GM12878 (cell line): ENCODE data around the gene SCARB1. TPM values are rescaled to one million over a fixed set of nuclear protein-coding genes. Genes with fewer than 3 reads are reported as not detected.

Experiments
- ATAC-seq: fragments of 200-7000 bp; cut with Tn5 transposase; 3 replicates; pipeline ENCODE4 v1.9.1; 2020; ENCODE audit warnings: mild to moderate bottlenecking, moderate library complexity
- BruUV-seq: library from RNA; stranded (reverse); fragments of 400-500 nt; replicated peaks from 2 replicates; lab custom pipeline; 2021; lab: Mats Ljungman, UMichigan
- CTCF ChIA-PET: fragments of 300-600 bp; sonication (Branson Sonifier 250); formaldehyde crosslinking; extraction: SDS; loops from one replicate; lab custom pipeline; 2021; ENCODE audit warnings: inconsistent platforms; lab: Yijun Ruan, JAX
- POLR2A ChIA-PET: fragments of 350-600 bp; formaldehyde crosslinking; extraction: SDS; loops from one replicate; lab custom pipeline; 2021; ENCODE audit warnings: inconsistent platforms; lab: Charles Lee
- RAD21 ChIA-PET: fragments of 300-600 bp; sonication (Branson Sonifier 250); formaldehyde crosslinking; loops from one replicate; lab custom pipeline; 2023; ENCODE audit warnings: antibody characterized with exemption; ENCODE audit not compliant: unreplicated experiment; lab: Charles Lee
- SMC1A ChIA-PET: fragments of 300-600 bp; sonication (Branson Sonifier 250); formaldehyde crosslinking; loops from one replicate; lab custom pipeline; 2023; ENCODE audit not compliant: unreplicated experiment, uncharacterized antibody; lab: Charles Lee
- DNase-seq: peaks from one replicate; pipeline ENCODE4 v3.0.0-alpha.2; 2011; ENCODE audit warnings: low read depth, low spot score
- FAIRE-seq: peaks from 3 replicates; lab custom pipeline; 2011; peaks lifted over from hg19 to GRCh38; lab: Jason Lieb, UNC
- H2AFZ ChIP-seq: 2 replicates; pipeline ENCODE4 v1.6.0; 2011; ENCODE audit warnings: low read depth, low read length, control low read depth; ENCODE audit not compliant: control insufficient read depth
- H3K27ac ChIP-seq: 2 replicates; pipeline ENCODE4 v1.5.1; 2011; ENCODE audit warnings: control low read depth; ENCODE audit not compliant: control insufficient read depth, insufficient read depth
- H3K27me3 ChIP-seq, 2 experiments: replicated peaks in 1 of 2; 2 replicates each; pipeline versions ENCODE4 v1.6.0 to v1.6.1; 2011; ENCODE audit warnings: low read length in 1 of 2; ENCODE audit not compliant: control insufficient read depth in 2 of 2, insufficient read depth in 2 of 2
- H3K36me3 ChIP-seq, 2 experiments: 2 replicates each; pipeline ENCODE4 v1.5.1; 2011; ENCODE audit warnings: low read length in 1 of 2; ENCODE audit not compliant: control insufficient read depth in 2 of 2, insufficient read depth in 2 of 2
- H3K4me1 ChIP-seq: 2 replicates; pipeline ENCODE4 v1.6.1; 2011; ENCODE audit warnings: mild to moderate bottlenecking, low read length, moderate library complexity, mixed read lengths; ENCODE audit not compliant: control insufficient read depth, insufficient read depth
- H3K4me2 ChIP-seq: 2 replicates; pipeline ENCODE4 v1.6.0; 2011; ENCODE audit warnings: control low read depth; ENCODE audit not compliant: control insufficient read depth, insufficient read depth
- H3K4me3 ChIP-seq: fragments of 200-600 bp; sonication (generic); 2 replicates; pipeline ENCODE4 v1.5.1; 2016
- H3K79me2 ChIP-seq: 2 replicates; pipeline ENCODE4 v1.6.0; 2011; ENCODE audit warnings: low read length; ENCODE audit not compliant: control insufficient read depth, insufficient read depth
- H3K9ac ChIP-seq: 2 replicates; pipeline ENCODE4 v1.8.0; 2011; ENCODE audit warnings: low read length, control low read depth, mixed read lengths; ENCODE audit not compliant: control insufficient read depth, insufficient read depth
- H3K9me3 ChIP-seq: replicated peaks from 3 replicates; pipeline ENCODE4 v1.5.1; 2011; ENCODE audit warnings: mild to moderate bottlenecking, low read length; ENCODE audit not compliant: control insufficient read depth, insufficient read depth
- H4K20me1 ChIP-seq: 2 replicates; pipeline ENCODE4 v1.6.0; 2011; ENCODE audit not compliant: control insufficient read depth, insufficient read depth
- EP300 ChIP-seq, 2 experiments: fragments of 150-350 bp in 1 of 2; IDR thresholded peaks; 2 replicates each; pipeline ENCODE4 v1.6.1; 2011 to 2012; ENCODE audit warnings: low read depth in 2 of 2, low read length in 2 of 2, borderline replicate concordance in 1 of 2, improper control_type of control experiment in 1 of 2, inconsistent platforms in 1 of 2; ENCODE audit not compliant: control insufficient read depth in 1 of 2
- KAT2A ChIP-seq: conservative IDR thresholded peaks from 2 replicates; pipeline ENCODE4 v1.6.1; 2011; ENCODE audit warnings: low read depth, low read length; ENCODE audit not compliant: control insufficient read depth
- RELA ChIP-seq: fragments of 450-650 bp; IDR thresholded peaks from 2 replicates; pipeline ENCODE4 v1.8.0; 2014; ENCODE audit warnings: borderline replicate concordance; ENCODE audit not compliant: partially characterized antibody
- TCF7 ChIP-seq: IDR thresholded peaks from 2 replicates; pipeline ENCODE4 v1.6.1; 2014; ENCODE audit warnings: antibody characterized with exemption, borderline replicate concordance
- ZNF217 ChIP-seq: fragments of 450-650 bp; IDR thresholded peaks from 2 replicates; pipeline ENCODE4 v1.6.1; 2017; ENCODE audit warnings: antibody characterized with exemption, mild to moderate bottlenecking
- WGBS: methylation state at CpG from one replicate; pipeline ENCODE4 v1.1.6; 2016; ENCODE audit warnings: low lambda C conversion rate; ENCODE audit not compliant: insufficient replicate concordance, insufficient coverage; ENCODE audit errors: missing lambda C conversion rate; 5-methylcytosine and 5-hydroxymethylcytosine counted together
- in situ Hi-C: fragments of 300-500 bp; cut with MboI; formaldehyde crosslinking; loops from 9 replicates; pipeline ENCODE4 v1.14.3; 2018; ENCODE audit warnings: mixed read lengths
- intact Hi-C: fragments of 100-400 bp; cut with micrococcal nuclease; formaldehyde crosslinking; loops from one replicate; pipeline ENCODE4 v1.14.2; 2022; ENCODE audit not compliant: unreplicated experiment
- polyA plus RNA-seq, 11 experiments: library from polyadenylated mRNA; depleted of rRNA in 4 of 11; unstranded in 6 of 11; stranded (reverse) in 5 of 11; fragments of >200 nt; fragmentation: Nextera tagmentation in 4 of 11; fragmentation: Illumina TruSeq in 1 of 11; extraction: Ambion mirVana in 4 of 11; extraction: Trizol in 1 of 11; gene quantifications; 1 replicate in 1 of 11; 2 replicates in 10 of 11; pipeline versions ENCODE4 v1.2.1 to v1.2.3, GENCODE V29; 2011 to 2016; ENCODE audit warnings: inconsistent platforms in 2 of 11, missing spikeins in 2 of 11, low read depth in 1 of 11
- total RNA-seq, 4 experiments: library from RNA; depleted of rRNA in 3 of 4; stranded (reverse); fragments of >200 nt in 3 of 4; fragmentation: Illumina TruSeq in 1 of 4; extraction: Trizol in 1 of 4; gene quantifications; 2 replicates each; pipeline versions ENCODE4 v1.2.1 to v1.2.3, GENCODE V29; 2013 to 2021
- TF ChIP-seq, protein P1 (sequence below): fragments of 450-650 bp; IDR thresholded peaks from 2 replicates; pipeline ENCODE4 v1.6.1; 2018; ENCODE audit warnings: mild to moderate bottlenecking, low read depth, moderate library complexity; ENCODE audit not compliant: partially characterized antibody

Gene SCARB1
- total and polyA plus RNA-seq, 10 of the 15 experiments (the other 5 are each of a cell fraction or from before 2014, with no cell fraction given): 0.34 to 104 (median 63.1) TPM

DNA sequence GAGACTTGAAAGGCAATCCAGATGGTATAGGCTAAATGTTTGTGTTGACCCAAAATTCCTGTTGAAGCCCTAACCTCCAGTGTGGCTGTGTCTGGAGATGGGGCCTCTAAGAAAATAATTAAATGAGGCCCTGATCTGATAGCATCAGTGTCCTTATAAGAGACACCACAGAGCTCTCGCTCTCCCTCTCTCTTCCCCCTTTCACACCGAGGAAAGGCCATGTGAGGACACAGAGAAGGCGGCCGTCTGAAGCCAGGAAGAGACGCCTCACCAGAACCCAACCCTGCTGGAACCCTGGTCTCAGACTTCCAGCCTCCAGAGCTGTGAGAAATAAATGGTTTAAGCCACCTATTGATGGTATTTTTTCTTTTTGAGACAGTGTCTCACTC, 87.5 kb downstream of the SCARB1 start:
- CTCF ChIA-PET: interaction anchor here (1.0 to 1.8 kb wide), 4 partner anchors 11 to 164 kb away, joined by 3 to 6 read pairs (median 4); no protein-coding TSS in a partner anchor
- BruUV-seq: no TSS peak
- Histone ChIP-seq H4K20me1 (no peaks in the 10 kb centered on the region), H3K4me3 (no peak overlapping the region), H3K79me2 (peaks cover 5% of the 10 kb centered on the region; the same call in 1 of the 2 replicates), H2AFZ (no peak overlapping the region), H3K27ac (peak overlapping the region; percentile 98), H3K4me1 (peaks cover 72% of the 10 kb centered on the region), H3K4me2 (no peak overlapping the region), H3K9me3 (no peaks in the 10 kb centered on the region; the same call in 1 of the 3 replicates), H3K27me3 (no peaks in the 10 kb centered on the region), H3K9ac (no peak overlapping the region), H3K36me3 (peaks cover 5 to 10% of the 10 kb centered on the region in 2 experiments; a peak in 2 of 4 replicates)
- WGBS: 94% methylated on average over 5 of the region's 5 CpGs
- ATAC-seq (no peak), FAIRE-seq (no peak), DNase-seq (no peak)
- no peak for TF ChIP-seq KAT2A
- TF ChIP-seq RELA: no peak
- TF ChIP-seq ZNF217: no peak
- no peak for TF ChIP-seq EP300 (IDR thresholded peaks at IDR 0.05; ENCODE audit: borderline replicate concordance in 1 of 2, control insufficient read depth in 1 of 2, low read depth in 2 of 2, low read length in 2 of 2)
- TF ChIP-seq, protein P1, sequence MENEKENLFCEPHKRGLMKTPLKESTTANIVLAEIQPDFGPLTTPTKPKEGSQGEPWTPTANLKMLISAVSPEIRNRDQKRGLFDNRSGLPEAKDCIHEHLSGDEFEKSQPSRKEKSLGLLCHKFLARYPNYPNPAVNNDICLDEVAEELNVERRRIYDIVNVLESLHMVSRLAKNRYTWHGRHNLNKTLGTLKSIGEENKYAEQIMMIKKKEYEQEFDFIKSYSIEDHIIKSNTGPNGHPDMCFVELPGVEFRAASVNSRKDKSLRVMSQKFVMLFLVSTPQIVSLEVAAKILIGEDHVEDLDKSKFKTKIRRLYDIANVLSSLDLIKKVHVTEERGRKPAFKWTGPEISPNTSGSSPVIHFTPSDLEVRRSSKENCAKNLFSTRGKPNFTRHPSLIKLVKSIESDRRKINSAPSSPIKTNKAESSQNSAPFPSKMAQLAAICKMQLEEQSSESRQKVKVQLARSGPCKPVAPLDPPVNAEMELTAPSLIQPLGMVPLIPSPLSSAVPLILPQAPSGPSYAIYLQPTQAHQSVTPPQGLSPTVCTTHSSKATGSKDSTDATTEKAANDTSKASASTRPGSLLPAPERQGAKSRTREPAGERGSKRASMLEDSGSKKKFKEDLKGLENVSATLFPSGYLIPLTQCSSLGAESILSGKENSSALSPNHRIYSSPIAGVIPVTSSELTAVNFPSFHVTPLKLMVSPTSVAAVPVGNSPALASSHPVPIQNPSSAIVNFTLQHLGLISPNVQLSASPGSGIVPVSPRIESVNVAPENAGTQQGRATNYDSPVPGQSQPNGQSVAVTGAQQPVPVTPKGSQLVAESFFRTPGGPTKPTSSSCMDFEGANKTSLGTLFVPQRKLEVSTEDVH: no peak
- no peak for TF ChIP-seq TCF7
- POLR2A ChIA-PET: no interaction called here
- intact Hi-C loops (loop anchor here (10.0 kb wide), 2 partner anchors 1341 to 1891 kb away; partner anchors contain the start of gene RILPL2), in situ Hi-C loops (no loop called here)
- RAD21 ChIA-PET: interaction anchor here (1.2 to 4.2 kb wide), 5 partner anchors 86 to 162 kb away, joined by 3 to 40 read pairs (median 32); no protein-coding TSS in a partner anchor
- SMC1A ChIA-PET: interaction anchor here (1.0 to 3.7 kb wide), 8 partner anchors 8 to 322 kb away, joined by 3 to 31 read pairs (median 4); no protein-coding TSS in a partner anchor
